HG02852 (cell line): Measurements from ENCODE around the gene MPPE1.
"Not testable (repeated sequence)": the region's sequence is repeated elsewhere in the genome, so short reads cannot be mapped to it uniquely, and the experiment has no call there.

Source experiments
- ATAC-seq: cut with Tn5 transposase; IDR thresholded peaks from one replicate; pipeline ENCODE4 v1.9.1; 2021; ENCODE audit warnings: mild to moderate bottlenecking, moderate library complexity; ENCODE audit not compliant: unreplicated experiment

Gene MPPE1

DNA sequence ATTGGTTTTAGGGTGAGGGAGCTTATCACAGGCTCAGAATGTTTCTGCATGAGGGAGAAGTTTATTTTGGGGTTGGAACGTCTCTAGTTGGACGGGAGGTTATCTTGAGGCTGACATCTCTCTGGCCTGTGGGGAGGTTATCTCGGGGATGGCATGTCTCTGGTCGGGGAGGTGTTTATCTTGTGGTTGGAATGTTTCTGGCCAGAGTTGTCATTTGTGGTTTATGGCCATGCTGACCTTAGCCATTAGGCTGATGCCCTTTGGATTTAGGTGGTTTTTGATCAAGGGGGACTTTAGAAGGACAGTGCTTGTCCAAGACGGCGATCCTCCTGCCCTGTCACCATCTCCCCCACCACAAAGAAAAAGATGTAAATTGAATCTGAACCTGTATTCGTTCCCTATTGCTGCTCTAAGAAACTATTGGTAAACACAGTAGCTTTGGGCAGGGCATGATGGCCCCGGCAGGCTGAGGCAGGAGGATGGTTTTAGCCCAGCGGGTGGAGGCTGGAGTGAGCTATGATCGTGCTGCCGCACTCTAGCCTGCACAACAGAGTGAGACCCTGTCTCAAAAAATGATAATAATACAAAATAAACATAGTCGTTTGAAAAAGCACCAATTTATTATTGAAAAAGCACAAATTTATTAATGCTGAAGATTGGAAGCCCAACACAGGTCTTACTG, 17.8 kb upstream of the MPPE1 start:
- ATAC-seq, result no peak

DNA sequence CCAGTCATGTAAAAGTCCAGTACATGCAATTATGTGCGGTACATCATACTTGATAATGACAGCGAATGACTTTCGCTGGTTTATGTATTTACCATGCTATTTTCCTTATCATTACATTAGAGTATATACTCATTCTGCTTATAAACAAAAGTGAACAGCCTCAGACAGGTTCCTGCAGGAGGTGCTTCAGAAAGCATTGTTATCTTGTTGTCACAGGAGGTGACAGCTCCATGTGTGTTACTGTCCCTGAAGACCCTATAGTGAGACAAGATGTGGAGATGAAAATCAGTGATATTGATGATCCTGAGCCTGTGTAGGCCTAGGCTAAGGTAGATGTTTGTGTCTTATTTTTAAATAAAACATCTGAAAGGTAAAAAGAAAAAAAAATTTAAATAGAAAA, 15.3 kb upstream of the MPPE1 start:
- no peak for ATAC-seq

DNA sequence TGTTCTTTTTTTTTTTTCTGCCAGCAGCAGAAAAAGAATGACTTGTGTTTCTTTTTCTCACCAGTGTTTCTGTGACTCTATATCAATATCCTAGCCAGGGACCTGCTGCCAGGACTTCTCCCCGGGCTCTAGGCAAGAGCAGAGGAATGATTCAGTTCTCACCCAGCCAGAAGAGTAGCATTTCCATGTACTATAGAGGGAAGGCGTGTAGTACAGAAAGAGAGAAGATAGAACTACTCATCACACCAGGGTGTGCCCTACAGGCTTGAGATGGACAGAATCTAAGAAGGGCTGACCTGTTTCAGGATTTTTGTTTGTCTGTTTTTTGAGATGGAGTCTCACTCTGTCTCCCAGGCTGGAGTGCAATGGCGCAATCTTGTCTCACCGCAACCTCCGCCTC, 11.4 kb upstream of the MPPE1 start:
- not testable (repeated sequence) for ATAC-seq

DNA sequence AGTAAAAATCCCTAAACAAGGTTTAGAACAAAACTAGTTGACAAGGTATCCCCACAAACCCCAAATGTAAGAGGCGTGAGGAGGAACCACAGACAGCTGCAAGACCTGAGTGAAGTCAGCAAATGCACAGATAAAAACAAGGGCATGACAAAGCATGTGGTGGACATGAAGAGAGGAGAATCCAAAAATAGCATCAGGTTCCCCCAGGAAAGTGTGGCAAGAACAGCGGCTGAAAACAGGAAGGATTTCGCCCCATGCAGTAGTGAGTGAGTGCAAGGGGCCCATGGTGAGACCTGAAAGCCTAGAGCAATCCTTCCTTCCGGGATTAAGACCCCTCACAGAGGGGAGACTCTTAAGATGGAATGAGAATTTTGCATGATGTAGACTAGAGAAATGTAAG, 8.8 kb upstream of the MPPE1 start:
- ATAC-seq, result not testable (repeated sequence)

DNA sequence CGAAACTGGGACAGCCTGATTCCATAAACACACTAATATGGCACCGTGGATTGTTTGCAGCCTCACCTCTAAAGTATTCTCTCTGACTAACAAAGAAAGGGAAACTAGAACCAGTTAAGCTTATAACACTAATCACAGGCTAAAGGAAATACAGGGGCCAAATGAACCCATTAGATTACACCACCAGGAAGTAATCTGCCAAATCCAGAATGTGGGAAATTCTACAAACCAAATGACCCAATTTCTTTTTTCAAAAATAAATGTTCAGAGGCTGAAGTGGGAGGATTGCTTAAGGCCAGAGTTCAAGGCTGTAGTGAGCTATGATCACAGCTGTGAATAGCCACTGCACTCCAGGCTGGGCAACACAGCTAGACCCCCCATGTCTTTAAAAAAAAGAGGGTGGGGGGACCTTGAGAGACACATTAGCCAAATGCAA, 1.5 kb upstream of the MPPE1 start:
- no peak for ATAC-seq

DNA sequence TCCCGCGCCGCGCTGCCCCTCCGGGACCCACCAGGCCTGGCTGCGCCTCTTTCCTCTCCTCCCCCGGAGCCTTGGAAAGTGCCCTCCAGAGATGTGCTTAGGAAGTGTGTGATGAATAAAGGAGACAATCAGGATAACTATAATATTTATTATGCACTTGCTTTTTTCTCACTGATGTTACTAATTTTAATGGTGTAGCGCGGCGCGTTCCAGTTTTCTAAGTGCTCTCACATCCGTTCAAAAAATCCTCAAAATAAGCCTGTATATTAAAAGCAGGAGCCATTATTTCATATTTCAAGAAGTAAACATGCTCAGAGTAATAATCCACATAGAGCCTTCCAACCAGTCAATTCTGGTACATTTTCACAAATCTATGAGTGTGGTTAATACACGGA, 941 bp upstream of the MPPE1 start:
- no peak for ATAC-seq

DNA sequence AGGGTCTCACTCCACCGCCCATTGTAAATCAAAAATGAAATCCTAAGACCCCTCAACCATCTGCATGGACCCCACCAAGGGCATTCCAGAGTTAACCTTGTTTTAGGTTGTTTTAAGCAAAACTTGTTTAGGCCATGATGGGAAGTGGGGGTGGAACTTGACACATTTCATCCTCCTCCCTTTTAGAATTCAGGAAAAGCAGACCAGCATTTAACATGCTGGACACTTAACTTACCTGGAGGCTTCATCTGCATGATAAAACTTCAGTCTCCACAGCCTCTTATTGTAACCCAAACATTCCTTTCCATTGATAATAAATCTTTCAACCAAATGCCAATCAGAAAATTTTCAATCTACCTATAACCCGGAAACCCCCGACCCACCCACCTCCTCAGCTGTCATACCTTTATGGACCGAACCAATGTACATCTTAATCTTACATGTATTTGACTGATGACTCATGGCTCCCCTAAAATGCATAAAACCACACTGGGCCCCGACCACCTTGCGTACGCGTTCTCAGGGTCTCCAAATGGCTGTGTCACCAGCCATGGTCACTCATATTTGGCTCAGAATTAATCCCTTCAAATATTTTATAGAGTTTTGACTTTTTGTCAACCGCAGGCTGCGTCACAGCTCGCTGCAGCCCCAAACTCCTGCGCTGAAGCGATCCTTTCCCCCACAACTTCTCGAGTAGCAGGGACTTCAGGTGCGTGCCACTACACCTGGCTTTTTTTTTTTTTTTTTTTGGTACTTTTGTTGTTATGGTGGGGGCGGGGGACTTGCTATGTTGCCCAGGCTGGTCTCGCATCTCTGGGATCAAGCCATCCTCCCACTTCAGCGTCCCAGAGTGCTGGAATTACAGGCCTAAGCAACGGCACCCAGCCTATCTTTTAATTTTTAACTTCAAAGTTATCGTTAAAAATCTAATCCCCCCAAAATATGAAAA, 917 bp downstream of the MPPE1 start:
- no peak for ATAC-seq

DNA sequence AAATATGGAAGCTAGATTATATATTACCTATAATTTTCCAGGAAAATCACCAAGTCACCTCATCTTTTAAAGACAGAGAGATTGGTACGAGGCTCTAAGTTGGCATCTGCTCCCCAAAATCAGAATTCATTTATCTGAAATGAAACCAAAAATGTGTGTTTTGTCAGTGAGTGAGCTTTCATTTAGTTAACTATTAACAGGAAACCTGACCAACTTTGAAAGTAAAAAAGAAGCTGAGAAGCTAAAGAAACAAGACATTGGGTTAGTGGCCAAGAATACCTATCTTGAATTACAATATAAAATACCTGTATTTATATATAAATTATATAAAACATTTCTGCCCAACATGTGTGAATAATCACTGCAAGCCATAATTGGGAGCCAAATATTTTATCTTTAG, 1.9 kb downstream of the MPPE1 start:
- ATAC-seq, result no peak

DNA sequence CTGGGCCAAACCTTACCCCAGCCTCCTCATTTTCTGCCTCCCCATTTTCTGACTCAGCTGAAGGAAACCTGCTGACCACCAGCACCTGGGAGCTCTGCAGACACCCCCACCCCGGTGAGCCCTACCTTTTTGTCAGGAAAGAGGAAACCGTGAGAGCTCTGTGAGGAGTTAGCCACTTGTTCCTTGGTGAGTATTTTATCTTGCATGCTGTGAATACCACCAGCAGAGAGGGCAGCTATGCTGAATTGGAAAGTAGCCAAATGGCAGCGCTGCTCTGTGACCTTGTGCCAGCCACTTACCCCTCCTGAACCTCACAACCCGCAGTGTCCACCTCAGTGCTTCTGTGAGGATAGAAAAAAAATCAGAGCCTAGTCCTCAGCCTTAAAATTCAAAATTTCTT, 2.5 kb downstream of the MPPE1 start:
- ATAC-seq, result no peak

DNA sequence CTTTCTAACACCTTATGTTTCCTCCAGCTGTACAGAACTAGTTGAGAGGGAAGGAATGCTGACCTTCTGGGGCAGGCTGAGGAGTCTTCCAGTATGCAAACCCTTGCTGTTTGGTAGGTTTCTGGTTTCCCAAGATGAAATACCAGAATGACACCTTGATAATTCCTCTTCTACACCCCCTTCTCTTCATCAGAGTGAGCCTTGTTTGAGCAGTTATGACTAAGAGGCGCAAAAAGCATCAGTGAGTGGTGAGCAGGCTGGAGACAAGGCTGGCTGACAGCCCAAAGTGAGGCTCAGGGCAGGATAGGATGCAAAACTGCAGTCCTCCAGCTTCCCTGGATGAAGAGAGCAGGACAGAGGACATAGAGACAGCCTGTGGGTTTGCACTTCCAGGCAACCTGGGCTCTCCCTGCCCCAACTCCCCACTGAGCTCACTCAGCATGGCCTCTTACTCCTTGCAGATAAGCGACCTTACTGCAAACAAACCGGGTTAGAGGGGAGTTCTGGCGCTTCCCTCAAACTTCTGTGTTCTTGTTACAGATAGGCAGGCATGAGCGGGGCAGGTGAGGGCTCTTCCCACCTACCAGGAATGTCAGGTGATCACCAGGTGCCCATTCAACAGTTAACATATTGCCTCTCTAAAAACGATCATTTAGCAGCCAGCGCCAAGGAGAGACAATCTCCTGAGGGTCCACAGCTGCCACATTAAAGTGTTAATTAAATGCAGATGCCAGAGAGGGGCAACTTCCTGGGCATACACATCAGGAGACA, 5.4 kb downstream of the MPPE1 start:
- no peak for ATAC-seq

DNA sequence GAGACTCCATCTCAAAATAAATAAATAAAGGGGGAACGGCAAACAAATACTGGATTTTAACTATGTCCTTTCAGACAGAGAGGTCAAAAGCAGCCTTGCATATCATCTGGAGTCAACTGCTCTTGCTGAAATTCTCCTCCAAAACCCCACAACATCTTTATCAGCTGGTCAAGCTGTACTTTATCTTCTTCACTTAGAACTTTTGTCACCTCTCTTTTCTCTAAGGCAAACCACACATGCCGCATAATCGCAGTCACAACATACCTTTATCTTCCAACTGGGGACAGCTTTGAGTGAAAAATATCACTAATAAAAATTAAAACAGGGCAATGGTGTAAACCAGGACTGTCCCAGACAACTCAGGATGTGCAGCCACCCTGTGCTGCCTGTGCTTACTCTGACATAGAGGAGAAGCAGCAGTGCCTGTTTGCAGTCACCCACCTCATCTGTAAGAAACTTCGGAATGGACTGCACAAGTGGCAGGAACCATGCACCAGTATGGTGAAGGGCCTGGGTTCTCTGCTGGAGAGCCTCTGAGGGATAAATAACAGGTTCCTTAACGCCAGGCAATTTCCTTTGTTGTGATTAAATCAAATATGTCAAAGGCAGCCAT, 6.2 kb downstream of the MPPE1 start:
- ATAC-seq, result no peak

DNA sequence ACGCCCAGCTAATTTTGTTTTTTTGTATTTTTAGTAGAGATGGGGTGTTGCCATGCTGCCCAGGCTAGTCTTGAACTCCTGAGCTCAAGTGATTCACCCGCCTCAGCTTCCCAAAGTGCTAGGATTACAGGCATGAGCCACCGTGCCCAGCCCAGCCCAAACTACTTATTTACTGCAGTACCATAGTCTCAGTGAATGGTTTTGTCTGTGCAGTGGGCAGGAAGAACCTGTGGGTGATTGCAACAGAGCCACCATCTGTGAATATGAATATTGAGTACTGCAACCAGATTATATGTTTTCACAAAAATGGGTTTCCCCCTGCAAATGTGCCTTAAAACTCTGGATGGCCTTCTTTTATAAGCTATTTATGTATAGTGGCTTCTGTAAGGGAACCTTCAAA, 9.1 kb downstream of the MPPE1 start:
- ATAC-seq, result no peak

DNA sequence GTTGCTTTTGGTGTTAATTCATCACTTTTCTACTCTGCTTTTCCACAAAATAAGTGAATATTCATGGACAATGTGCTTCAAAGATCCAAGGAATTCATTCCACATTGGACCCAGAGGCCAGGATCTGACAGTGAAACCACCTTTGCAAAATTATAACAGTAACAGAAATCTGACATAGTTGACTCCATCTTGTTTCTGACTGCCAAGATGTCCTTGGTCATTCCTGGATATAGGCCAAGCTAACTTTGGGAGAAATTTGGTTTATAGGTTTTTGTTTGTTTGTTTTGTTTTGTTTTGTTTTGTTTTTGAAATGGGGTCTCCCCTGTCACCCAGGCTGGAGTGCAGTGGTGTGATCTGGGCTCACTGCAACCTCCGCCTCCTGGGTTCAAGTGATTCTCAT, 10.3 kb downstream of the MPPE1 start:
- ATAC-seq, result no peak

DNA sequence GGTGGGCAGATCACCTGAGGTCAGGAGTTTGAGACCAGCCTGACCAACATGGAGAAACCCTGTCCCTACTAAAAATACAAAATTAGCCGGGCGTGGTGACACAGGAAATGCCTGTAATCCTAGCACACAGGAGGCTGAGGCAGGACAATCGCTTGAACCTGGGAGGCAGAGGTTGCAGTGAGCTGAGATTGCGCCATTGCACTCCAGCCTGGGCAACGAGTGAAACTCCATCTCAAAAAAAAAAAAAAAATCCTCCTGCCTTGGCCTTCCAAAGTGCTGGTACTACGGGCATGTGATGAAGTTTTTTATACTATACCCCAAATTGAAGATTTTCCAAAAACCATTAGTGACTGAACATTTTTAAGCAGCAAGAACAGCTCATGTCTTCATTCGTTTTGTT, 15.7 kb downstream of the MPPE1 start:
- ATAC-seq, result not testable (repeated sequence)

DNA sequence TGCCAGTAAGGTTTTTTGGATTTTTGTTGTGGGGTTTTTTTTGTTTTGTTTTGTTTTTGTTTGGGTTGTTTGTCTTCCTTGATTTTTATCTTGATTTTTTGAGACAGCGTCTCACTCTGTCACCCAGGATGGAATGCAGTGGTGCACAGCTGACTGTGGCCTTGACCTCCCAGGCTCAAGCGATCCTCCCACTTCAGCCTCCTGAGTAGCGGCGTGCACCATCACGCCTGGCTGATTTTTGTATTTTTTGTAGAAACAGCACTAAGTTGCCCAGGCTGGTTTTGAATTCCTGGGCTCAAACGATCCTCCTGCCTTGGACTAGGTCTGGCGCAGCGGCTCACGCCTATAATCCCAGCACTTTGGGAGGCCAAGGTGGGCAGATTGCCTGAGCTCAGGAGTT, 16.4 kb downstream of the MPPE1 start:
- ATAC-seq, result no peak

DNA sequence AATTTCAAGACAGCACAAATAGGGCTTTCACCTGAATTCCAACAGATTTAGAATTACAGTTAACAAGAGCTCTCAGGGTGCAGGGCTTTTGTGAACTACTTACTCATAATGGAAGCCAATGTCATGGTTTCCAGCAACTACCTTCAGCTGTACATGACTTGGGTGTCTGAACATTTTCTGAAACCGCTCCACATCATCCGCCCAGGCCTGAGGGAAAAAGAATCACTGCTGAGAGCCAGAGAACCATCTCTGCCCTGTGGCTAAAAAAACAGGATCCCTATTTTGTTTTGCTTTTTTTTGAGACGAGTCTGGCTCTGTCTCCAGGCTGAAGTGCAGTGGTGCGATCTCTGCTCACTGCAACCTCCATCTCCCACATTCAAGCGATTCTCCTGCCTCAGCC, 18.8 kb downstream of the MPPE1 start:
- no peak for ATAC-seq

DNA sequence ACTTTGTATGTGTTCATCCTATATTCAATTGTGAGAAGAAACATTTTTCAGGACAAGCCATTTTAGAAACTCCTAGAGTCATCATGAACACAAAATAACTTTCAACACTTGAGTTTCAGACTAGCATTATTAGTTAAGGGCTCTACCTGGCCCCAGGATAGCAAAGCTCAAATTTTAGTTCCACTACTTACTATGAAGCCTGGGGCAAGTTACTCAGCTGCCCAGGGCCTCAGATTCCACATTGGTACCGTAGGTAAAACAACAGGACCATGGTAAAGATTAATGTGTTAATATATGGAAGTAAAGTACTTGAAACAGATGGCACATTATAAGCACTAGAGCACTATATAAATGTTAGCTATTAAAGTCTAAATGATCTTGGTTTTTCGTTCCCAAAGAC, 19.4 kb downstream of the MPPE1 start:
- no peak for ATAC-seq

DNA sequence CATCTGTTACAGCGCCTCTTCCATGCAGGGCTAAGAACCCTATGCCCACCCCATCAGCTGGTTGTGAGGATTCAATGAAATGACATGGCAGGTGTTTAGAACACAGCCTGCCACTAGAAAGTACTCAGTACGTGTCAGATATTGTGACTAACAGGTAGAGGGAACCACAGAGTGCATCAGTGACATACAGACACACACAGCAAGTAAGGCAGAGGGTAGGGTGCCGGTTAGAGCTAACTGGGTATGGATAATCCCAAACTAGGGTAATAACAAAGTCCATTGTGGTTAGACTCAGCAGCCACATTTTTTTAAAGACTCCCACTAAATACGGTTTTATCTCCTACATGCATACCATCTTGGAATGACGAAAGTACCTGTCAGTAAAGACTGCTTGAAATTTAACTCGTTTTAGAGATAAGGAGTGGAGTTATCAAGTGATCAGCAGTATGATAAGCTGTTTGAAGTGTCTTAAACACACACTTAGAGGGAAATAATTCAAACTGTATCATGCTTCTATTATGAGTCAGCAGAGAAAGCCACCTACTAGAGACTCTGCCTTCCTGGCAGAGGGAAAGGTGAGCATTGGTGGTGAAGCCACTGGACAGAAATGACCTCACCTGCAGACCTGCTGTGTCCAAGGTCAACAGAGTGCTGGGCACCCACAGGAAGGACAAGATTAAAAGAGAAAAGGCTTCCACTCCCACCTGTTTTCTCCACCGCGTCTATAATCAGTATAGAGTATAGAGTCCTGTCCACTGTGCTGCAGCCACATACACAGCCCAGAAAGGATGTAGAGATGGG, 20.6 kb downstream of the MPPE1 start:
- no peak for ATAC-seq

DNA sequence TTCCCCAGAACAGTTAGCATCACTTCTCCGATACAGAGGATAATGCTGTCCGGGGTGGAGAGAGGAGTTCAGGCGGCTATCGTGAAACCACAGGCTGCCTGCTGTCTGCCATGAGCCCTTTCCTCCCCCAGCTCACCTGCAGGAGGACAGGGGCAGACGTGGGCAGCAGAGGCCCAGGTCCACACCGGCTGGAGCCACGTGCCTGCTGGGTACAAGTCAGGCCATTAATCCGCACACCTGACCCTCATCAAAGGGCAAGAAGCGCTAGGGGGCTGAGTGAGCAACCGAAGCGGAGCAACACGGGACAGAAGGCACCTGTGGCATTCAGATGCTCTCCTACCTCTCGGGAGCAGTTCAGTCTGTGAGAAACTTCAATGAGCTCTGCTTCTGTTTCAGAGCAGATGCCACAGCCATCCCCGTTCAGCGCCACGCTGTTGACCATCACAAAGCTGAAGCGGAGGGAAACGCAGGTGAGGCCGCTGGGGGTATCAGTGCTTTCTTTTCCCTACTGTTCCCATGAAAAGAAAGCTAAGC, 21.5 kb downstream of the MPPE1 start:
- no peak for ATAC-seq
